DOHH2 (cell line): ENCODE results near the gene HAPLN3.

Source experiments
- EZH2phosphoT487 ChIP-seq: fragments of 200-600 bp; sonication (generic); IDR thresholded peaks from 2 replicates; pipeline ENCODE4 v1.6.1; 2017; ENCODE audit warnings: borderline replicate concordance, mild to moderate bottlenecking, antibody characterized with exemption, low read length, moderate library complexity, mixed read lengths
- TF ChIP-seq, protein P1 (sequence below): fragments of 200-600 bp; sonication (generic); IDR thresholded peaks from one replicate; pipeline ENCODE4 v1.5.1; 2014; ENCODE audit warnings: antibody characterized with exemption, mild to moderate bottlenecking, low read depth, low read length; ENCODE audit not compliant: poor library complexity, severe bottlenecking

- TF ChIP-seq, protein P1, sequence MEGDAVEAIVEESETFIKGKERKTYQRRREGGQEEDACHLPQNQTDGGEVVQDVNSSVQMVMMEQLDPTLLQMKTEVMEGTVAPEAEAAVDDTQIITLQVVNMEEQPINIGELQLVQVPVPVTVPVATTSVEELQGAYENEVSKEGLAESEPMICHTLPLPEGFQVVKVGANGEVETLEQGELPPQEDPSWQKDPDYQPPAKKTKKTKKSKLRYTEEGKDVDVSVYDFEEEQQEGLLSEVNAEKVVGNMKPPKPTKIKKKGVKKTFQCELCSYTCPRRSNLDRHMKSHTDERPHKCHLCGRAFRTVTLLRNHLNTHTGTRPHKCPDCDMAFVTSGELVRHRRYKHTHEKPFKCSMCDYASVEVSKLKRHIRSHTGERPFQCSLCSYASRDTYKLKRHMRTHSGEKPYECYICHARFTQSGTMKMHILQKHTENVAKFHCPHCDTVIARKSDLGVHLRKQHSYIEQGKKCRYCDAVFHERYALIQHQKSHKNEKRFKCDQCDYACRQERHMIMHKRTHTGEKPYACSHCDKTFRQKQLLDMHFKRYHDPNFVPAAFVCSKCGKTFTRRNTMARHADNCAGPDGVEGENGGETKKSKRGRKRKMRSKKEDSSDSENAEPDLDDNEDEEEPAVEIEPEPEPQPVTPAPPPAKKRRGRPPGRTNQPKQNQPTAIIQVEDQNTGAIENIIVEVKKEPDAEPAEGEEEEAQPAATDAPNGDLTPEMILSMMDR = no peak
- no peak for TF ChIP-seq EZH2phosphoT487
Observed at GRCh38 chr15:88841236-88841635, 54.1 kb downstream of the HAPLN3 start.
